Peyer's patch (tissue), 4 donors: Measurements from ENCODE around the gene TMEM131. TPM values are rescaled to one million over a fixed set of nuclear protein-coding genes. Genes with fewer than 3 reads are reported as not detected.

Source experiments
- DNase-seq, 3 donors: peaks; one replicate each; pipeline ENCODE4 v3.0.0-alpha.2; 2017 to 2019
- H3K27ac ChIP-seq, 4 donors: fragments of 200-600 bp; sonication (generic); one replicate each; pipeline ENCODE4 v1.5.1; 2016 to 2019
- H3K27me3 ChIP-seq, 2 donors: fragments of 200-600 bp; sonication (generic); one replicate each; pipeline ENCODE4 v1.5.1; 2019
- H3K36me3 ChIP-seq, 3 donors: fragments of 200-600 bp; sonication (generic); one replicate each; pipeline ENCODE4 v1.5.1; 2016 to 2019
- H3K4me1 ChIP-seq, 4 donors: fragments of 200-600 bp; sonication (generic); one replicate each; pipeline ENCODE4 v1.5.1; 2016 to 2019
- H3K4me3 ChIP-seq, 4 donors: fragments of 200-600 bp; sonication (generic); 1 replicate in 3 of 4; 2 replicates in 1 of 4; pipeline ENCODE4 v1.5.1; 2016 to 2019; ENCODE audit warnings: mild to moderate bottlenecking in 1 of 4
- H3K9me3 ChIP-seq, 4 donors: fragments of 200-600 bp; sonication (generic); one replicate each; pipeline ENCODE4 v1.5.1; 2016 to 2019; ENCODE audit warnings: mild to moderate bottlenecking in 1 of 4
- CTCF ChIP-seq, 6 experiments: fragments of 450-650 bp in 4 of 6; fragments of 200-600 bp in 2 of 6; sonication (generic) in 1 of 6; IDR thresholded peaks; one replicate each; pipeline ENCODE4 v1.5.1; 2017 to 2019; ENCODE audit warnings: antibody characterized with exemption in 6 of 6, mild to moderate bottlenecking in 3 of 6, moderate library complexity in 1 of 6
- POLR2A ChIP-seq, 2 donors: fragments of 450-650 bp; IDR thresholded peaks; one replicate each; pipeline ENCODE4 v1.5.1; 2017; ENCODE audit warnings: antibody characterized with exemption in 2 of 2, mild to moderate bottlenecking in 2 of 2, moderate library complexity in 2 of 2
- total RNA-seq, 4 donors: library from RNA; depleted of rRNA; stranded (reverse); fragments of >200 nt; gene quantifications; one replicate each; pipeline ENCODE4 v1.1.0, GENCODE V29; 2016

TMEM131 gene
- total RNA-seq, 4 donors from 2014 or later, result 64.6 to 86.3 (median 74.5) TPM

DNA sequence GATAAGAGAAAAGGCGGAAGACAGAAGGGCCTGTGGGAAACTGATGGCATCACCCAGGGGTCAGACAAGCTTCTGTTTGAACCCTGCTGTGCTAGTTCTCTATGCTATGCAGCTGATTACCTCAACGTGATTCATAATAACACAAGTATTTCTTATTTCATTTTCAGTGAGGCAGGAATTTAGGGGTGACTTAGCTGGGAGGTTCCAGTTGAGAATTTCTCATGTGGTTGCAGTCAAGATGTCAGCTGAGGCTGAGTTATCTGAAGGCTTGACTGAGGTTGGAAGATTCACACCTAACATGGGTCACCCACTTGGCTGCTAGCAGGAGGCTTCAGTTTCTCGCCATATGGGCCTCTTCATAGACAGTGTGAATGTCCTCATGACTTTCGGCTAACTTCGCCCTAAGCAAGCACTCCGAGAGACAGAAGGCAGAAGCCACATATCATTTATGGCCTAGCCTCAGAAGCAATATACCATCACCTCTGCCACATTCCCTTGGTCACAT is 34.0 kb upstream of the TMEM131 start:
- no peak for DNase-seq
- Histone ChIP-seq H3K27ac (no peak overlapping the region), H3K36me3 (no peaks in the 10 kb centered on the region), H3K4me3 (no peak overlapping the region), H3K27me3 (no peaks in the 10 kb centered on the region), H3K9me3 (no peaks in the 10 kb centered on the region), H3K4me1 (peaks cover 0 to 14% (median 10%) of the 10 kb centered on the region in 4 donors)
- TF ChIP-seq POLR2A (IDR thresholded peaks at IDR 0.05) (no peak), CTCF (IDR thresholded peaks at IDR 0.05) (no peak)

- no peak for DNase-seq
- no peaks in the 10 kb centered on the region for H3K27me3 ChIP-seq
- peaks cover 0 to 14% (median 10%) of the 10 kb centered on the region in 4 donors for H3K4me1 ChIP-seq
- no peak for TF ChIP-seq CTCF (IDR thresholded peaks at IDR 0.05)
- no peak for TF ChIP-seq POLR2A (IDR thresholded peaks at IDR 0.05)
- H3K4me3 ChIP-seq, result no peak overlapping the region
- no peaks in the 10 kb centered on the region for H3K36me3 ChIP-seq
- H3K9me3 ChIP-seq, result no peaks in the 10 kb centered on the region
- H3K27ac ChIP-seq, result no peak overlapping the region
Observed at GRCh38 chr2:98028931-98029717, 33.4 kb upstream of the TMEM131 start.

DNA sequence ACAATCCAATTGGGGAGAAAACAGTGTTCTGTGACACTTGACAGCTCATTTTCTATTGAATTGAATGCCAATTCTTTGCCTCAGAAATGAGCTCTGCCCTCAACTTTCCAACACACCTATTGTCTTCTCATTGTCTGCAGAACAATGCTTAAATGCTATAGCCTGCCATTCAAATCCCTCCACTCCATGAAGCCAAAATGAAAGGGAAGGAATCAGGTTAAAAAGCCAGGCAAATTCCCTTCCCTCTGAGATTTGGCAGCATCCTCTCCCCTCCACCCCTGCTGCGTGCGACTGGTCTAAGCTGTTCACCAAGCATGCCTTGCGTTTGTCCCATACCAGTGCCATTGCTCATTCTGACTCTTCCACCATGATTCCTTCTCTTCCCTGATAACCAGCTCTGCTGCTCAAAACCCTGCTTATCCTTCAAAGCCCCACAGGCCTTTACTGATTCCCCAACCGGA is 32.4 kb upstream of the TMEM131 start:
- no peak for TF ChIP-seq POLR2A (IDR thresholded peaks at IDR 0.05)
- TF ChIP-seq CTCF (IDR thresholded peaks at IDR 0.05), result no peak
- Histone ChIP-seq H3K4me1 (peaks cover 0 to 14% (median 10%) of the 10 kb centered on the region in 4 donors), H3K27me3 (no peaks in the 10 kb centered on the region), H3K27ac (peak overlapping the region in 1 of 4 donors; percentile 74), H3K36me3 (no peaks in the 10 kb centered on the region), H3K9me3 (no peaks in the 10 kb centered on the region), H3K4me3 (no peak overlapping the region)
- DNase-seq, result no peak

DNA sequence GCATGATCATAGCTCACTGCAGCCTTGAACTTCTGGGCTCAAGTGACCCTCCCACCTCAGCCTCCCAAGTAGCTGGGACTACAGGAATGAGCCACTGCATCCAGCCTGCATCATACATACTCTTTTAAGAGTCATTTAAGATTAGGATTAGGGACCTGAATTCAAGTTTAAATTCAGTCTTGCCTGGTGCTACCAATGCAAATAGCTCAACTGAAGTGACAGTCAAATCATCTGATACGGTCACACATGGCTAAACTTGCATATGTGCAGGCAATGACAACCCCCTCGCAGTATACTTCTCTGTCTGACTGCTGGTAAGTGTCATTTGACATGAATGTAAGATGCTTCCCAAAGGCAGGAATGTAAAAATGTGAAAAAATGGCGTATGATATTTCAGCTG is 31.8 kb upstream of the TMEM131 start:
- TF ChIP-seq CTCF (IDR thresholded peaks at IDR 0.05) (no peak), POLR2A (IDR thresholded peaks at IDR 0.05) (no peak)
- Histone ChIP-seq H3K9me3 (no peaks in the 10 kb centered on the region), H3K27ac (peak overlapping the region in 1 of 4 donors; percentile 74), H3K4me1 (peaks cover 0 to 14% (median 10%) of the 10 kb centered on the region in 4 donors), H3K27me3 (no peaks in the 10 kb centered on the region), H3K4me3 (no peak overlapping the region), H3K36me3 (no peaks in the 10 kb centered on the region)
- peak in 1 of 3 donors; percentile 30 for DNase-seq

- TF ChIP-seq POLR2A (IDR thresholded peaks at IDR 0.05) (no peak), CTCF (IDR thresholded peaks at IDR 0.05) (no peak)
- Histone ChIP-seq H3K36me3 (no peaks in the 10 kb centered on the region), H3K9me3 (no peaks in the 10 kb centered on the region), H3K27ac (peak overlapping the region in 1 of 4 donors; percentile 74), H3K4me3 (no peak overlapping the region), H3K27me3 (no peaks in the 10 kb centered on the region), H3K4me1 (peaks cover 0 to 14% (median 10%) of the 10 kb centered on the region in 4 donors)
- DNase-seq, result no peak
Observed at GRCh38 chr2:98026927-98027522, 31.3 kb upstream of the TMEM131 start.
